K562 (cell line): ENCODE data around the gene GRK1. TPM values are rescaled to one million over a fixed set of nuclear protein-coding genes. Genes with fewer than 3 reads are reported as not detected.
A peak's percentile ranks its signal among the peaks of the same experiment; 100 is the strongest.

Experiments
- BRF1 ChIP-seq: IDR thresholded peaks from 3 replicates; pipeline ENCODE4 v1.6.1; 2011; ENCODE audit warnings: borderline replicate concordance, mild to moderate bottlenecking; ENCODE audit not compliant: insufficient read length; ENCODE audit errors: extremely low read depth
- HDAC2 ChIP-seq: fragments of 450-650 bp; IDR thresholded peaks from 2 replicates; pipeline ENCODE4 v1.6.1; 2016; ENCODE audit warnings: mild to moderate bottlenecking
- ILK ChIP-seq: fragments of 450-650 bp; IDR thresholded peaks from 2 replicates; pipeline ENCODE4 v1.6.1; 2016; ENCODE audit warnings: missing genetic modification characterization, low read depth, mild to moderate bottlenecking, missing compliant biosample characterization, moderate library complexity, borderline replicate concordance
- JUND ChIP-seq, 2 experiments: IDR thresholded peaks; 2 replicates in 1 of 2; 3 replicates in 1 of 2; pipeline ENCODE4 v1.6.1; 2011; ENCODE audit warnings: borderline replicate concordance in 2 of 2, low read depth in 2 of 2, low read length in 2 of 2, improper control_type of control experiment in 1 of 2, missing biosample characterization in 1 of 2, missing genetic modification characterization in 1 of 2, missing genetic modification reagents in 1 of 2
- MTA1 ChIP-seq: fragments of 450-650 bp; IDR thresholded peaks from 2 replicates; pipeline ENCODE4 v1.6.1; 2017; ENCODE audit warnings: borderline replicate concordance
- NCOA6 ChIP-seq: fragments of 450-650 bp; IDR thresholded peaks from 2 replicates; pipeline ENCODE4 v1.6.1; 2017; ENCODE audit warnings: mild to moderate bottlenecking
- NUFIP1 ChIP-seq: fragments of 450-650 bp; IDR thresholded peaks from 2 replicates; pipeline ENCODE4 v1.6.1; 2018; ENCODE audit not compliant: partially characterized antibody
- PTTG1 ChIP-seq: fragments of 450-650 bp; IDR thresholded peaks from 2 replicates; pipeline ENCODE4 v1.6.1; 2016; ENCODE audit warnings: low read depth, mild to moderate bottlenecking, missing genetic modification characterization, missing compliant biosample characterization
- TFAM ChIP-seq: fragments of 250-450 bp; sonication (Bioruptor Pico); conservative IDR thresholded peaks from 2 replicates; pipeline ENCODE4 v1.5.0; 2021; ENCODE audit warnings: mild to moderate bottlenecking, moderate library complexity
- ZNF3 ChIP-seq: fragments of 250-450 bp; sonication (Bioruptor Pico); IDR thresholded peaks from 2 replicates; pipeline ENCODE4 v1.5.0; 2021; ENCODE audit warnings: mild to moderate bottlenecking, moderate library complexity
- polyA plus RNA-seq, 8 experiments: library from polyadenylated mRNA; depleted of rRNA in 4 of 8; stranded (reverse) in 5 of 8; unstranded in 3 of 8; fragments of >200 nt; fragmentation: Nextera tagmentation in 2 of 8; fragmentation: Illumina TruSeq in 1 of 8; extraction: Ambion mirVana in 2 of 8; extraction: Trizol in 1 of 8; gene quantifications; 2 replicates each; pipeline versions ENCODE4 v1.2.1 to v1.2.3, GENCODE V29; 2011 to 2014; ENCODE audit warnings: inconsistent platforms in 1 of 8, missing spikeins in 1 of 8
- total RNA-seq, 7 experiments: library from RNA; depleted of rRNA in 6 of 7; stranded (reverse); fragments of >200 nt in 6 of 7; fragmentation: Illumina TruSeq in 2 of 7; extraction: Trizol in 2 of 7; gene quantifications; 2 replicates each; pipeline versions ENCODE4 v1.2.1 to v1.2.3, GENCODE V29; 2011 to 2021; ENCODE audit warnings: low replicate concordance in 1 of 7
- TF ChIP-seq, protein P1 (sequence below): sonication (generic); formaldehyde crosslinking; IDR thresholded peaks from 2 replicates; pipeline ENCODE4 v1.8.0; 2023; ENCODE audit warnings: mild to moderate bottlenecking, missing genetic modification reagents
- TF ChIP-seq, protein P2 (sequence below): fragments of 450-650 bp; IDR thresholded peaks from 2 replicates; pipeline ENCODE4 v1.6.1; 2016
- TF ChIP-seq, protein P3 (sequence below), 2 experiments: fragments of 450-650 bp; IDR thresholded peaks; 2 replicates each; pipeline ENCODE4 v1.6.1; 2016; ENCODE audit warnings: mild to moderate bottlenecking in 2 of 2, borderline replicate concordance in 1 of 2, low read depth in 1 of 2, moderate library complexity in 1 of 2

The GRK1 gene
- total and polyA plus RNA-seq, 9 of the 15 experiments (the other 6 are each of a cell fraction or from before 2014, with no cell fraction given), result 0.09 TPM; not detected in 8

DNA sequence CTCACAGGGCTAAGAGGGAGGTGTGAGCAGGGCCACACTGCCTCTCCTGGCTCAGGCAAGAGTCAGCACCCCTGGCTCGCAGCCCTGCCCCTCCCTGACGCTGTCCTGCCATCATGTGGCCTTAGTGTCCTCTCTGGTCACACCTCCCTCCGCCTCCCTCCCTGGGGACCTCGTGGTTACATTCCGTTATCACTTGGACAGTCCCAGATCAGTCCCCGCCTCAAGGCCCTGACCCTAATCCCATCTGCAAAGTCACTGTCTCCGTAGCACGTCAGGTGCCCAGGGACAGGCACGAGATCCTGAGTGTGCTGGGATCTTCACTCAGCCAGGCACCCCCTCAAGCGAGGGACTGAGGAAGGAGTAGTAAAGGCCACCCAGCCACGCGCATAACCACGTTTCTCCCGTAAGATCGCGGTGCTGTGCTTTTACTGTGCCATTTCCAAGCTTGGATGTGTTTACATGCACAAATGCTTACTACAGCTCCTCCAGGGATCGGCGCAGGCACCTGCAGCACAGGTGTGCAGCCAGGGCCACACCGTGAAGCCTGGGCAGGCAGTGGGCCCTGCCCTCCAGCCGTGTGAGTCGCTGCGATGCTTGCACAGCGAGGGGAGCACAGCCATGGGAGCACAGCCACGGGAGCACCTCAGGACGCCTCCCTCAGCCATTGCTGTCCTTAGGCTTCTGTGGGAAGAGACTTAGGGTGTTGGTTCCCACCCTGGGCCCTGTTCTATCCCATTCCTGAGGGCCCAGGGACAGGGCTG is 81.3 kb downstream of the GRK1 start (continued):
- TF ChIP-seq PTTG1, result no peak
- TF ChIP-seq, protein P1, sequence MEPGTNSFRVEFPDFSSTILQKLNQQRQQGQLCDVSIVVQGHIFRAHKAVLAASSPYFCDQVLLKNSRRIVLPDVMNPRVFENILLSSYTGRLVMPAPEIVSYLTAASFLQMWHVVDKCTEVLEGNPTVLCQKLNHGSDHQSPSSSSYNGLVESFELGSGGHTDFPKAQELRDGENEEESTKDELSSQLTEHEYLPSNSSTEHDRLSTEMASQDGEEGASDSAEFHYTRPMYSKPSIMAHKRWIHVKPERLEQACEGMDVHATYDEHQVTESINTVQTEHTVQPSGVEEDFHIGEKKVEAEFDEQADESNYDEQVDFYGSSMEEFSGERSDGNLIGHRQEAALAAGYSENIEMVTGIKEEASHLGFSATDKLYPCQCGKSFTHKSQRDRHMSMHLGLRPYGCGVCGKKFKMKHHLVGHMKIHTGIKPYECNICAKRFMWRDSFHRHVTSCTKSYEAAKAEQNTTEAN (CRISPR knock-in tag), result no peak
- no peak for TF ChIP-seq ZNF3 (CRISPR knock-in tag)
- peak; percentile 37; the same call in 1 of the 2 replicates for TF ChIP-seq MTA1
- TF ChIP-seq TFAM (CRISPR knock-in tag), result no peak
- peak; percentile 56; the same call in 1 of the 2 replicates for TF ChIP-seq HDAC2
- TF ChIP-seq JUND (IDR thresholded peaks at IDR 0.05; ENCODE audit: borderline replicate concordance, low read depth, low read length), result peak; percentile 37; the same call in 1 of the 2 replicates
- no peak; the same call in 2 of the 3 replicates for TF ChIP-seq JUND (tag; IDR thresholded peaks at IDR 0.05; ENCODE audit: borderline replicate concordance, low read depth, low read length)
- no peak for TF ChIP-seq NCOA6
- no peak for TF ChIP-seq NUFIP1
- no peak for TF ChIP-seq BRF1
- no peak for TF ChIP-seq ILK
- TF ChIP-seq, protein P2, sequence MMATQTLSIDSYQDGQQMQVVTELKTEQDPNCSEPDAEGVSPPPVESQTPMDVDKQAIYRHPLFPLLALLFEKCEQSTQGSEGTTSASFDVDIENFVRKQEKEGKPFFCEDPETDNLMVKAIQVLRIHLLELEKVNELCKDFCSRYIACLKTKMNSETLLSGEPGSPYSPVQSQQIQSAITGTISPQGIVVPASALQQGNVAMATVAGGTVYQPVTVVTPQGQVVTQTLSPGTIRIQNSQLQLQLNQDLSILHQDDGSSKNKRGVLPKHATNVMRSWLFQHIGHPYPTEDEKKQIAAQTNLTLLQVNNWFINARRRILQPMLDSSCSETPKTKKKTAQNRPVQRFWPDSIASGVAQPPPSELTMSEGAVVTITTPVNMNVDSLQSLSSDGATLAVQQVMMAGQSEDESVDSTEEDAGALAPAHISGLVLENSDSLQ, result 0 out of 2 replicates have a peak, but pooled peaks have one; percentile 6
- TF ChIP-seq, protein P3, sequence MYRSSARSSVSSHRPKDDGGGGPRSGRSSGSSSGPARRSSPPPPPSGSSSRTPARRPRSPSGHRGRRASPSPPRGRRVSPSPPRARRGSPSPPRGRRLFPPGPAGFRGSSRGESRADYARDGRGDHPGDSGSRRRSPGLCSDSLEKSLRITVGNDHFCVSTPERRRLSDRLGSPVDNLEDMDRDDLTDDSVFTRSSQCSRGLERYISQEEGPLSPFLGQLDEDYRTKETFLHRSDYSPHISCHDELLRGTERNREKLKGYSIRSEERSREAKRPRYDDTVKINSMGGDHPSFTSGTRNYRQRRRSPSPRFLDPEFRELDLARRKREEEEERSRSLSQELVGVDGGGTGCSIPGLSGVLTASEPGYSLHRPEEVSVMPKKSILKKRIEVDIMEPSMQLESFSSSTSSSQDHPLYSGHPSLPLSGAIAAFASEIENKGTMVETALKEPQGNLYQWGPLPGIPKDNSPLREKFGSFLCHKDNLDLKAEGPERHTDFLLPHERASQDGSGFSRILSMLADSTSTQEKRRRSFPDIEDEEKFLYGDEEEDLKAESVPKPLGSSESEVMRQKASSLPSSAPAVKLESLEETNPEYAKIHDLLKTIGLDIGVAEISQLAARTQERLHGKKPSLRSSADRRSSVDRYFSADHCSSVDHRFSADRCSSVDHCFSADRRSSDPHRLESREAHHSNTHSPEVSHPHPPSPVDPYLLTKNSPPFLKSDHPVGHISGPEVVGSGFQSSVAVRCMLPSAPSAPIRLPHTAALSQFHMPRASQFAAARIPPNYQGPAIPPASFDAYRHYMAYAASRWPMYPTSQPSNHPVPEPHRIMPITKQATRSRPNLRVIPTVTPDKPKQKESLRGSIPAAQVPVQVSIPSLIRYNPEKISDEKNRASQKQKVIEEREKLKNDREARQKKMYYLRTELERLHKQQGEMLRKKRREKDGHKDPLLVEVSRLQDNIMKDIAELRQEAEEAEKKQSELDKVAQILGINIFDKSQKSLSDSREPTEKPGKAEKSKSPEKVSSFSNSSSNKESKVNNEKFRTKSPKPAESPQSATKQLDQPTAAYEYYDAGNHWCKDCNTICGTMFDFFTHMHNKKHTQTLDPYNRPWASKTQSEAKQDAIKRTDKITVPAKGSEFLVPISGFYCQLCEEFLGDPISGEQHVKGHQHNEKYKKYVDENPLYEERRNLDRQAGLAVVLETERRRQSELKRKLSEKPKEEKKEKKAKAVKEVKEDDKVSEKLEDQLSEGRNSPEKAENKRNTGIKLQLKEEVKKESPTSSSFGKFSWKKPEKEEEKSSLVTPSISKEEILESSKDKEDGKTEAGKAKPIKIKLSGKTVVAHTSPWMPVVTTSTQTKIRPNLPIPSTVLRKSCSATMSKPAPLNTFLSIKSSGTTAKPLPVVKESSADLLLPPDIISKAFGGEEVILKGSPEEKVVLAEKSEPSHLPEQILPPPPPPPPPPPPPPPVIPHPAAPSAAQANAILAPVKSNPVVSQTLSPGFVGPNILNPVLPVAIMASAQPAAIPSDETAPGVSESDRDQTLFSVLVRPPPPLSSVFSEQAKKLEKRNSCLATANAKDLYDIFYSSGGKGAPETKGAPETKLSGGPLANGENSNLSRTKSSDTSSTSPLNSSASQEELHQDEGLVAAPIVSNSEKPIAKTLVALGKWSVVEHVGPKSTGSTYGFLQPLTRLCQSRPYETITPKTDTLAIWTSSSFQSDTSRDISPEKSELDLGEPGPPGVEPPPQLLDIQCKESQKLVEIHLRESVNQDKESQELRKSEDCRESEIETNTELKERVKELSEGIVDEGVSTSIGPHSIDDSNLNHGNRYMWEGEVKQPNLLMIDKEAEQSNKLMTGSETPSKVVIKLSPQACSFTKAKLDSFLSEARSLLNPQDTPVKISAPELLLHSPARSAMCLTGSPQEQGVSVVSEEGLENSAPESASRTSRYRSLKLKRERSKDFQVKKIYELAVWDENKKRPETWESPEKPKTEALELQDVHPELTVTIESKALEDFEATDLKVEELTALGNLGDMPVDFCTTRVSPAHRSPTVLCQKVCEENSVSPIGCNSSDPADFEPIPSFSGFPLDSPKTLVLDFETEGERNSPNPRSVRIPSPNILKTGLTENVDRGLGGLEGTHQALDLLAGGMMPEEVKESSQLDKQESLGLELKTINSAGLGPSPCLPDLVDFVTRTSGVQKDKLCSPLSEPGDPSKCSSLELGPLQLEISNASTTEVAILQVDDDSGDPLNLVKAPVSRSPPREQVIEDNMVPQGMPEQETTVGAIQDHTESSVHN (IDR thresholded peaks at IDR 0.05; ENCODE audit: borderline replicate concordance in 1 of 2, low read depth in 1 of 2), result 0 out of 4 replicates have a peak, but pooled peaks of 1 of the 2 experiments have one; percentile 55
